ENCODE measurements around the gene SEC24D.

The SEC24D gene

DNA sequence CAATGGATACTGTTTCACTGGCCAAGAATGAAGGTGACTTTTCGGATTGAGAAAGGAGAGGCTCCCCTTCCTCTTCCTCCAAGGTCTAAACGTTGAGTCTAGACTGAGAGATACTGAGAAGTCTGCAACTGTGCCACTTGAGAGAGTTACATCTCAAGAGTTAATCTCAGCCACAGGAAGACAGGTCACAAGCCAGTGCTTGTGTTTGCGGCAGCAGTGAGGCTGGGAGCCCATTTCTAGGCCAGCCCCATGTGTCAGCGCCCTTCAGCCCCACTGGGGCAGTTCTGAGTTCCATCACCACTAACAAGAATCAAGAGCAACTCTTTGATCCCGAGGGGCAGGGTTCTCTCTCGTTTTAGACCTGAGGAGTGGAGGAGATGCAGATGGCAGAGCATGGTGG lies 7.3 kb upstream of the SEC24D start:
- H3K27ac ChIP-seq (ENCODE audit: low read depth, low read length): no peak overlapping the region
- H3F3A ChIP-seq (ENCODE audit: insufficient read depth): no peaks in the 10 kb centered on the region
- H4K20me1 ChIP-seq (ENCODE audit: low read depth, low read length): no peaks in the 10 kb centered on the region
- H3K36me3 ChIP-seq (ENCODE audit: low read length): no peaks in the 10 kb centered on the region
- no peak overlapping the region for H3K9ac ChIP-seq (ENCODE audit: low read length)
- no peak overlapping the region for H3K4me3 ChIP-seq (ENCODE audit: insufficient read depth, low read length, poor library complexity, severe bottlenecking)
- no peak overlapping the region for H3K4me2 ChIP-seq (ENCODE audit: low read depth, low read length, poor library complexity, severe bottlenecking)
- no peaks in the 10 kb centered on the region for H3K27me3 ChIP-seq (ENCODE audit: low read length)
- H3K9me2 ChIP-seq (replicated peaks; ENCODE audit: insufficient read depth, low read length): no peaks in the 10 kb centered on the region
- no peak overlapping the region for H2AFZ ChIP-seq (ENCODE audit: low read depth, low read length, severe bottlenecking)
- no peaks in the 10 kb centered on the region for H3K9me3 ChIP-seq (ENCODE audit: insufficient read depth, low read length)
- no peaks in the 10 kb centered on the region for H3K79me2 ChIP-seq (ENCODE audit: insufficient read depth, low read length)
- TF ChIP-seq EZH2phosphoT487 (conservative IDR thresholded peaks at IDR 0.05; ENCODE audit: low read length): no peak
- TF ChIP-seq, protein P1, sequence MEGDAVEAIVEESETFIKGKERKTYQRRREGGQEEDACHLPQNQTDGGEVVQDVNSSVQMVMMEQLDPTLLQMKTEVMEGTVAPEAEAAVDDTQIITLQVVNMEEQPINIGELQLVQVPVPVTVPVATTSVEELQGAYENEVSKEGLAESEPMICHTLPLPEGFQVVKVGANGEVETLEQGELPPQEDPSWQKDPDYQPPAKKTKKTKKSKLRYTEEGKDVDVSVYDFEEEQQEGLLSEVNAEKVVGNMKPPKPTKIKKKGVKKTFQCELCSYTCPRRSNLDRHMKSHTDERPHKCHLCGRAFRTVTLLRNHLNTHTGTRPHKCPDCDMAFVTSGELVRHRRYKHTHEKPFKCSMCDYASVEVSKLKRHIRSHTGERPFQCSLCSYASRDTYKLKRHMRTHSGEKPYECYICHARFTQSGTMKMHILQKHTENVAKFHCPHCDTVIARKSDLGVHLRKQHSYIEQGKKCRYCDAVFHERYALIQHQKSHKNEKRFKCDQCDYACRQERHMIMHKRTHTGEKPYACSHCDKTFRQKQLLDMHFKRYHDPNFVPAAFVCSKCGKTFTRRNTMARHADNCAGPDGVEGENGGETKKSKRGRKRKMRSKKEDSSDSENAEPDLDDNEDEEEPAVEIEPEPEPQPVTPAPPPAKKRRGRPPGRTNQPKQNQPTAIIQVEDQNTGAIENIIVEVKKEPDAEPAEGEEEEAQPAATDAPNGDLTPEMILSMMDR (IDR thresholded peaks at IDR 0.05; ENCODE audit: insufficient read depth, low read length, poor library complexity, severe bottlenecking): no peak

DNA sequence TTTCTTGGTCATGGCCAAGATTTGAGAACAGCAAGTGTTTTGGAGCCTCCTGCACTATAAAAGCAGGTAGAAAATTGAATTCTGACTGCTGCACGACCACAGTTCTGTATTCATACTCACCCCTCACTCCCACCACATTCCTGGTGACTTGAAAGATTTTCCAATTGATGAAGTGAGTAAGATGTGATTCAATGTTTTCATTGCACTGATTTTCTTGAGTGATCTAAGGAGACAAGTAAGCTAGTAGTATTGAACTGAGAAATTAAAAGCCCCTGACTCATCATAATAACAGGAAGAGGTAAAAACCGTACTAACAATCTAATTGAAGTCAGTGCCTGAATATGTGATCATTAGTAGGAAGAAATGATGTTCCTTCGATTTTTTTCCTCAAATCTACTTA lies 6.1 kb upstream of the SEC24D start:
- H3K9ac ChIP-seq (ENCODE audit: low read length): no peak overlapping the region
- no peak overlapping the region for H3K27ac ChIP-seq (ENCODE audit: low read depth, low read length)
- no peak overlapping the region for H3K4me2 ChIP-seq (ENCODE audit: low read depth, low read length, poor library complexity, severe bottlenecking)
- no peaks in the 10 kb centered on the region for H3K9me2 ChIP-seq (replicated peaks; ENCODE audit: insufficient read depth, low read length)
- no peaks in the 10 kb centered on the region for H4K20me1 ChIP-seq (ENCODE audit: low read depth, low read length)
- no peaks in the 10 kb centered on the region for H3K9me3 ChIP-seq (ENCODE audit: insufficient read depth, low read length)
- H3K4me3 ChIP-seq (ENCODE audit: insufficient read depth, low read length, poor library complexity, severe bottlenecking): no peak overlapping the region
- no peaks in the 10 kb centered on the region for H3K79me2 ChIP-seq (ENCODE audit: insufficient read depth, low read length)
- TF ChIP-seq, protein P1 (IDR thresholded peaks at IDR 0.05; ENCODE audit: insufficient read depth, low read length, poor library complexity, severe bottlenecking): no peak
- no peak for TF ChIP-seq EZH2phosphoT487 (conservative IDR thresholded peaks at IDR 0.05; ENCODE audit: low read length)
- no peaks in the 10 kb centered on the region for H3K36me3 ChIP-seq (ENCODE audit: low read length)
- H2AFZ ChIP-seq (ENCODE audit: low read depth, low read length, severe bottlenecking): no peak overlapping the region
- no peaks in the 10 kb centered on the region for H3K27me3 ChIP-seq (ENCODE audit: low read length)
- no peaks in the 10 kb centered on the region for H3F3A ChIP-seq (ENCODE audit: insufficient read depth)

DNA sequence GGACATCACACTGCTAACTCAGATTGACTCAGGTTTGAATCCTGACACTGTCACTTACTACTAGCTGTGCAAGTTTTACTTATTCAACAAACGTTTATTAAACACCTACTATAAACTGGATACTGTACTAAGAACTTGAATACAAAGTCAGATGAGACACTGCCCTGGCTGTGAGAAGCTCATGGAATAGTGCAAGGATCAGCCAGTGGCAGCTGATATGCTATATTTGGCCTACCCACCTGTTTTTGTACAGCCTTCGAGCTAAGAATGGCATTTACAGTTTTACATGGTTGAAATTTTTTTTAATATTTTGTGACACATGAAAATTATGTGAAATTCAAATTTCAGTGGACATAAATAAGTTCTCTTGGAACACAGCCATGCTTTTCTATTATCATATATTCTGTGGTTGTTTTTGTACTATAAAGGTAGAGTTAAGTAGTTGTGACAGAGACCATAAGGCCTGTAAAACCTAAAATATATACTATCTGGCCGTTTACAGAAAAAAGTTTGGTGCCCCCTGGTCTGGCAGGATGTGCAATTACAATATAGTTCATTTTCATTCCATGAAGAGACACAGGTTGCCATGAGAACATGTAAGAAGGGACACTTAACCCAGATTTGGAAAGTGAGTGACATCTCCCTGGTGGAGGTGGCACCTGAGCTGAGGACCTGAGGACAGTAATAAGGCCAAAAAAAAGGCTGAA lies 3.4 kb upstream of the SEC24D start:
- Histone ChIP-seq H4K20me1 (ENCODE audit: low read depth, low read length) (no peaks in the 10 kb centered on the region), H3F3A (ENCODE audit: insufficient read depth) (no peaks in the 10 kb centered on the region)

More for the DNA sequence above, 3.4 kb upstream of the SEC24D start:
- no peaks in the 10 kb centered on the region for H3K9me3 ChIP-seq (ENCODE audit: insufficient read depth, low read length)
- H3K4me3 ChIP-seq (ENCODE audit: insufficient read depth, low read length, poor library complexity, severe bottlenecking): no peak overlapping the region
- no peak overlapping the region for H3K27ac ChIP-seq (ENCODE audit: low read depth, low read length)
- H3K79me2 ChIP-seq (ENCODE audit: insufficient read depth, low read length): peaks cover 13% of the 10 kb centered on the region
- no peak overlapping the region for H2AFZ ChIP-seq (ENCODE audit: low read depth, low read length, severe bottlenecking)
- no peak overlapping the region for H3K9ac ChIP-seq (ENCODE audit: low read length)
- no peaks in the 10 kb centered on the region for H3K27me3 ChIP-seq (ENCODE audit: low read length)
- no peaks in the 10 kb centered on the region for H3K9me2 ChIP-seq (replicated peaks; ENCODE audit: insufficient read depth, low read length)
- no peak overlapping the region for H3K4me2 ChIP-seq (ENCODE audit: low read depth, low read length, poor library complexity, severe bottlenecking)
- H3K36me3 ChIP-seq (ENCODE audit: low read length): no peaks in the 10 kb centered on the region
- TF ChIP-seq, protein P1 (IDR thresholded peaks at IDR 0.05; ENCODE audit: insufficient read depth, low read length, poor library complexity, severe bottlenecking): no peak
- no peak for TF ChIP-seq EZH2phosphoT487 (conservative IDR thresholded peaks at IDR 0.05; ENCODE audit: low read length)

All from SU-DHL-6 (cell line).